GM18867 (cell line): ENCODE data around the gene MYO9A.
"Not testable (repeated sequence)": the region's sequence is repeated elsewhere in the genome, so short reads cannot be mapped to it uniquely, and the experiment has no call there.

Experiments used
- ATAC-seq: cut with Tn5 transposase; IDR thresholded peaks from one replicate; pipeline ENCODE4 v1.9.1; 2021; ENCODE audit warnings: mild to moderate bottlenecking, moderate library complexity; ENCODE audit not compliant: unreplicated experiment

The MYO9A gene

DNA sequence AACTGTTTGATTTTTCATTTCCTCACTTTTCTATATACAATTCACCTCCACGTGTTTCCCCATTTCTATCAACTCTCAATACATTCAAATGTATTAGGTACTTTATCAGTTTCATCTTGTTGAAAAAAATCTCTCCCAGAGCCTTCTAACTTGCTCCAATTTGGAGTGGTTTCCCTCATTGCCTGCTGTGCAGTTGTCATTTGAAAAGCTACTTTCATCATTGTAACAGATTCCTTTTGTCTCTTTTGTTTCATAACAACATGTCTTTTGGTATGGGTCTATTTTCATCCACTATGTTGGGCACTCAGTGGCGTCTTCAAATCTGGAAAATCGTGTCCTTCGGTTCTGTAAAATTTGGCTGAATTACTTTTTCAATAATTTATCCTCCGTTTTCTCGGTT, 232.6 kb downstream of the MYO9A start:
- no peak for ATAC-seq

DNA sequence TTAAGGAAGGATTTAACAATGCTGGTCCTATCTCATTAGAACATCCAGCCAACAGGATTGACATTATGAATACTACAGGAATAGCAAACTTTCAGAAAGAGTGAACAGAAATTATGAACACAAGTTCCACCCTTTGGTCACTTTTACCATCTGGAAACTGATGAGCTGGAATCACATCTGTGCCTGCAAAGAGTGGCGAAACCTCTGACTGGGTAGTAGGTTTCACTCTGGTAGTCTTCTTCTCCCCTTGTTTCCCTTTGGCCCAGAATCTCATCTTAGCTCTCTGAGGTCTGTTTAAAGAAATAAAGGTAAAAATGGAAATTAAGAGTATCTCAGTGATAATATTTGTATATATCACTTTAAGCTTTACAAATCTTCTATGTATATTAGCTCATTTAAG, 234.5 kb downstream of the MYO9A start:
- ATAC-seq: no peak

DNA sequence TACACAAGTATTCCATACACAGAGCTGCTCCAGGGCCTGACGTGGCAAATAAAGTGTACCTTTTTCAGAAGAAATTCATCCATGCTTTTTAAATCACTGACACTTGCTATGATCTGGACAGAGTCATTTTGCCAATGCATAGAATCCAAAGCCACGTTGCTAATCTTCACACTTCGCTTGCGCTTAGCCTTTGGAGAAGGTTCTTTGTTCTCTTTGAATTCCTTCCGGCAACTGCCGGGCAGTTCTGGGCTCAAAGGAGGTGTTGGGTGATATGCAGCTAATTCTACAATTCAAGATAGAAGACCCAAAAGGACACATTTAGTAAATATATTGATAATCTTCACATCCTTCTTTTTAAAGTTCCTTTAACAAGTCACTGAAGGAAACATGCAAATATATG, 237.7 kb downstream of the MYO9A start:
- no peak for ATAC-seq

DNA sequence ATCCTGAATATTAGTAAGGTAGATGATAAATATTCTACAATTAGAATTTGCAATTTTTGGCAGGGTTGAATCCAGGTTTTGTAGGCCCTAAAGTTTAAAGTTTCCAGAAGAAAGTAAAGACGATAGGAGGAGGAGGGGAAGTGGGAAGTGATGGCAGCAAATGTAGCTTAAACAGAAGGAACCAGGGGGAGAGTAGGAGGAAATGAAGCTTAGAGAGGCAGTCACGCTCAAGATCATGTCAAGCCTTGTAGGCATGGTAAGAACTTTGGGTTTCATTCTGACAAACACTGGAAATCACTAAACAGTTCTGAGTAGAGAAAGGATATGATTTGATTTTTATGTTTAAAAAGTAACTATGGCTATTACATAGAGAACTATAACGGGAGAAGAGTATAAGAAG, 243.7 kb downstream of the MYO9A start:
- ATAC-seq: no peak

DNA sequence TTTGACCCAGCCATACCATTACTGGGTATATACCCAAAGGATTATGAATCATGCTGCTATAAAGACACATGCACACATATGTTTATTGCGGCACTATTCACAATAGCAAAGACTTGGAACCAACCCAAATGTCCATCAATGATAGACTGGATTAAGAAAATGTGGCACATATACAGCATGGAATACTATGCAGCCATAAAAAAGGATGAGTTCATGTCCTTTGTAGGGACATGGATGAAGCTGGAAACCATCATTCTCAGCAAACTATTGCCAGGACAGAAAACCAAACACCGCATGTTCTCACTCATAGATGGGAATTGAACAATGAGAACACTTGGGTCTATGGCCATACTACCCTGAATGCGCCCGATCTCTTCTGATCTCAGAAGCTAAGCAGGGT, 259.7 kb downstream of the MYO9A start:
- ATAC-seq: not testable (repeated sequence)

DNA sequence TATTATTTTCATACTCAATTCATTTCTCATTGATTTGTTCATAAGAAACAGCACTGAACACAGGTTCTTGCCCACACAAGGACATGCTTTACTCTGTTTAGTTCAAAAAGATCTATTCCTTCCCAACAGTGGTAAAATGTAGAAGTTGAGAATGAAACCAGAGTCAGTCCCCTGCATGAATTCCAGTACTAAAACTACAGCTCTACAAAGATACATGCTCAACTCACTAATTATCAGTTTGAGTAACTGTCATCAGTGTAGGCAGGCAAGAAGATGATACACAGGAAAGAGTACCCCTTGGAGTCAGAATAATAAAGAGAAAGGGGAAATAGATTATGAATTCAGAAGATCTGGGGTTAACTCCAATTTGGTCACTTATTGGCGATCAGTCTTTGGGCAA, 264.4 kb downstream of the MYO9A start:
- ATAC-seq: no peak

DNA sequence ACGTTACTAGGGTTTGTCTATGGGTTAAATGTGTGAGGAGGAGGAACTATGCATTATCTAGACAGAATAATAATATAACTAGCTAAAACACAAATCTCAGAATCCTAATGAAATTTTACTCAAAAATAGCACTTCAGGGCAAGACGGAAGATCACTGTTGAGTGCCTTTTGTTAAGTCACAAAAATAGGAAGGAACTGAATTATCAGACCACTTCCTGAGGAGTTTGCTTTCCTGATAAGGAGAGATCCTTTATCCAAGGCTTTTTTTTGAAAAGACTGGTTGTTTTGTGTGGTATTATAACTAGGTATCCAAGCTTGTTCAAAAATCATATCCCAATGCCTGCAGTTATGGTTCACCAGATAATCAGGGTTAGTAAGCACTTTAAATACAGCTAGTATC, 273.0 kb downstream of the MYO9A start:
- no peak for ATAC-seq

DNA sequence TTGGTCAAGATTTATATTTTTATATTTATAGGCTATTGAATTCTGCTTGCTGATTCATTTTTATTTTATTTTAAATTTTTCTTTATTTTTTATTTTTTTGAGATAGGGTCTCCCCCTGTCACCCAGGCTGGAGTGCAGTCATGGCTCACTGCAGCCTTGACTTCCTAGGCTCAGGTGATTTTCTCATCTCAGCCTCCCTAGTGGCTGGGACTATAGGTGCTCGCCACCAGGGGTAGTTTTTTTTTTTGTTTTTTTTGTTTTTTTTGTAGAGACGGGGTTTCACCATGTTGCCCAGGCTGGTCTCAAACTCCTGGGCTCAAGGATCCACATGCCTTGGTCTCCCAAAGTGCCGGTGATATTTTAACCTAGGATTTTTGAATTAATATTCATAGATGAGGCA, 276.4 kb downstream of the MYO9A start:
- no peak for ATAC-seq

DNA sequence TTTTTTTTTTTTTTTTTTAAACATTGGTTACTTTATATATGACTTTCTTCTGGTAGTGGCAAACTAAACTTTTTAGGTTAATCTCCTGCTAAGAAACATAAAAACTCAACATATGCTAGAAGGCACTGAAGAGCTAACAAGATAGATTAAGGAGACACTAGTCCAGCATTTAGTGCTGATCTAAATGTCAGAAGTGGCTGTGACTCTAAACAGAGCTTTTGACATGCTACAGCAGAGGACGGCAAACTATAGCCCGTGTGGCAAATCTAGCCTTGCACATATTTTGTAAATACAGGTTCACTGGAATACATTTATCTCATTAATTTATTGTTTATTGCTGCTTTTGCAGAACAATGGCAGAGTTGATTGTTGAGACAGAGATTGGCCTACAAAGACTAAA, 287.0 kb downstream of the MYO9A start:
- no peak for ATAC-seq

DNA sequence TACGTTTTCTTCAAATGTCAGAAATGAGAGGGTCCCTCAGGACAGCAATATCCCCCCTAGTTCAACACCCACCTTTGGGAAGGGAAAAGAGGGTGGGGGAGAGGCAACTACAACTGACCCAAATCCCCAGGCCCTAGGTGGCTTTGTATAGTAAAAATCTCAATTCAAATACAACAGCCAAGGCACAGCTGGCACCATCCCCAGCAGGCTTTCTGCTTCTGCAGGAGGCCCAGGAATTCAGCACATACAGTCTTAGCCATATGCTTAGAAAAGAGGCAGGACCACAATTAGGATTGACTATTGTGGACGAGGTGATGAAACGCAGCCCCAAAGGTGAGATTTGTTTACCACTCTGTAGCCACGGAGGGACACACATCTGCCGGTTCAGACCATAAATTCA, 291.8 kb downstream of the MYO9A start:
- no peak for ATAC-seq

DNA sequence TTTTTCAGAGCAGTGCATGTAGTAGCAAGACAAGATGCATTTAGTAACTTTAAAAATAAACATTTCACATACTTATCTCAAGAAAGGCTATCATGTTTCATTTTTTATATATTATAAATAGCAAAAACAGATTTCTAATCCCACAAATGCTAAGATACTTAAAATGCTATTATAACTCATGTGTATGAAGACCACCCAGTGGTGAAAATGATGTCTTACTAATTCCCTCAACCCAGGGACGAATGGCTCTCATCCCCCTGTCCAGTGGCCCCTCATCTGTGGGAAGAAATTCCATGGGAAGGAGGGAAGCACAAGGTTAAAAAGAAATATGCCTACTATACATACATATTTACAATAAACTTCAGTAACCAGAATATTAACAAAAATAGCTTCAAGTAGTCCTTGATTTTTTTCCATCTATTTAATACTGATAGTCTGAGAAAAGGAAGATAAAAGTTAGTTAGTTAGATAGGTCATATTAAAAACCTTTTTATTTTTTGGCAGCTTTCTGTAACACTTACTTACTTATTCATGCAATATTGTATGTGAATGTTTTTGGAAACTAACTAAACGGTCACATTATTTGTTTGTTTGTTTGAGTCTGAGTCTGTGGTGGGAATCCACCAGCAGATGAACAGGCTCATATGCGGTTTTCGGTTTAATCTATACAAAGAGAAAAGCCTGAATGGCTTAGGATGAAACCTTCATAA, 292.8 kb downstream of the MYO9A start:
- no peak for ATAC-seq

DNA sequence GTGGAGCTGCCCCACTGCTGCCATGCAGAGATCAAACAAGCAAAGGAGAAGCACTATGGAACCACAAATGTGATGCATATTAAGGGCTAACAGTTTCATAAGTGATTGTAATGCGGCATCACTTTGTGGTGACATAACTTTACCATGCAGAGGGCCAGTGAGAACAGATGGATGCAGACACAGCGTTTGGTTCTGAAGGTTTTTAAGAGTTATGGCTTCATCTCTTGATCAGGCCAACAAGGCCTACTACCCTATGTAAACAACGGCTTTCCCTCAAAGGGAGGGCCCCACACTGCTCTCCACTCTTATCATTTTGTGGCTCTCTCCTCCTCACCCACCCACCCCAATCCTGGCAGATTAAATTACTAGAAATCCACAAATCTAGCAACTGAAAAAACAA, 294.1 kb downstream of the MYO9A start:
- no peak for ATAC-seq

DNA sequence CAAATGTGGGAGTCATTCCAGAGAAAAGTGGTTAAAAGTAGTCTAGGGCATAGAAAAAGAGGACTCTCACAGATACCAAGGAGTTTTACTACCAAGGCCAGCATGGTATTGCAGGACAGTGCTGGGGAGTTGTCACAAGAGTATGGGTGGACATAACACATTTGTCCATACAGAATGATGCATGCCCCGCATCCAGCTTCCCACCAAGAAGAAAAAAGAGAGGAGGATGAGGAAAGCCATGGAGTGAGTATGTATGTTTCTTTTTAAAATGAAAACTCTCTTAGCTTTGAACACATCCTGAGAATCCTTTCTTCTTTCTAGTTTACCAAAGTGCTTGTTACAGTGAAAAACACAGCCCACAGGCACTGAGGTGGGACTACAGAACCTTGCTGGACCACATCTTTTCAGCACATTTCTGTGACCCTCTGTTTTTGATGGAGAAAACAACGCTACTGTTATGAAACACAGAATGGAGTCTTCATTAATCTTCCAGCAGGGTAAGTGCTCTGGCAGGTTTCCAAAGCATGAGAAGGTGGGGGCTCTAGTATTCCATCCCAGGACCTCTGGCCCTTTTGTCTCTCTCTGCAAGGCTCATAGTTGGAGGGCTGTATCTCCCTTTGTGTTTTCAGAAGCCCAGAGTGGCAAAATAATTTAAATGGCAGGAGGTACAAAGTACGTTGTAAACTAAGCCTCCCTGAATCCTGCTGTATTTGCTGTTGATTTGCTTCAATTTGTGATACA, 294.9 kb downstream of the MYO9A start:
- no peak for ATAC-seq

DNA sequence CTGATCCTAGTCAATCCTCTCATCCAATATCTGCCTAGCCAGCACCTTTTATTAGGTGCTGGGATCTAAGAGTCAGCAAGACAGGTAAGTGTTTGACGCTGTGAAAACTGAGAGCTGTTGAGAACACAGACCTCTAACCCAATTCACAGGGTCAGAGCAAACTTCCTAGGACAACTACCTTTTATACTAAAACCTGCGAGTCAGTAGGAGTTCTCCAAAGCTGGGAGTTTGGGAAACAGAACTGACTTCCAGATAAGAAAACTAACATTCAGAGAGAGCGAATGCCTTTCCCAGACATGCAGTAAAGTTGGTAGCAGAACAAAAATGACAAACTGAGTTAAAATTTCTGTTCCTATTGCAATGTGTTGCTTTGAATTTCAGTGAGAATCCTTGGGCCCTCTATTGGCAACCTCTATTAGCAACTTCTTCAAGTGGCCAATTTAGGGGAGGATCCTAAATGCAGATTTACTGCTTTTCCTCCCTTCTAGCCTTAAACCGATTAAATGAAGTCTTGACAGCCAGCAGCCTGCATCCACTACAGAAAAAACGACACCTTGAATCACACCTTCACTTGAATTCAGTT, 296.3 kb downstream of the MYO9A start:
- ATAC-seq: no peak

DNA sequence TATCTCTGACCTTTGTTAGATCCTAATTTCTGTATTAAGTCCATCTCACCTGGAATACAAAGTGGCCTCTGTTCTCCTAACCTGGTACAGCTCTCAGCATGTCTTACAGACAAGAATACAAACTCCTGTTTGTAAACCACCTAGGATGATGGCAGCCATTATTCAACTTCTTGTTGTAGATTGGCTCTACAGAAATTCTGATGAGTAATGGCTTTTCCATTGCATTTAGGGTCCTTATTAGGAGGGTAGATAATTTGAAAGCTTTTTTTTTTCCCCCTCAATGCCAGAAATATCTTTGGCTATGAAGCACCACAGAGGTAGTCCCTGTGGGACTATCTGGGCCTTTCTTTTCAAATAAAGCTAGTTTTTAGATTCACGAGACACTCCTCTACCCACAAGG, 297.8 kb downstream of the MYO9A start:
- no peak for ATAC-seq

DNA sequence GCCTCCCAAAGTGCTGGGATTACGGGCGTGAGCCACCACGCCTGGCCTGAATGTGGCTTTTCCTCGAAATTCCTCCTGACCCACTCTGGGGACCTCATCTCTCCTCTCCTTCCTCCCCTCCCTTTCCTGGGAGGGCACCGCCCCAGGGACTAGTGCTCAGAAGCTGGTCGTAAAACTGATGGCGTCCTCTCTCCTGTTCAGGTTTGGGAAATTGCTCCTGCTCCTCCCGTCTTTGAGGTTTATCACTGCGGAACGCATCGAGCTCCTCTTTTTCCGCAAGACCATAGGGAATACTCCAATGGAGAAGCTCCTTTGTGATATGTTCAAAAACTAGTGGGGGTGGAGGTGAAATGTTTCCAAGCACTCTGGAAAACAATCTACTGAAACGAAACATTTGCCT, 300.6 kb downstream of the MYO9A start:
- ATAC-seq: no peak

DNA sequence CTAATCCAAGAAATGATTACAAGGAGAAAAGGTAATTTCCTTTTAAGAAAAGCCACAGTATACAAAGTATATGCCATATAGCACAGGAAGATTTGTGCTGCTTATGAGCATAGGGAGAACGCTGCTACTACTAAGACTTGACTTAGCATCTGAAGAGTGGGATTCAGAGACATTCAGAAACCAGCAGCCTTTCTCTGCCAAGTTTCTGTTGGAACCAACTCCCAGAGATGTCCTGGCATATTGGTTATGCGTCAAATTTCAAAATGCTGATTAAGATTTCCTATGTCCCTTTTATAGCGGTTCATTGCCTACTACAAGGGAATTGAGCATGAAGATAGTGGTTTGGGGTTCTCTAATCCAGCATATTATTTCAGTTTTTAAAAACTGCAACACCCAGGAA, 302.6 kb downstream of the MYO9A start:
- no peak for ATAC-seq

DNA sequence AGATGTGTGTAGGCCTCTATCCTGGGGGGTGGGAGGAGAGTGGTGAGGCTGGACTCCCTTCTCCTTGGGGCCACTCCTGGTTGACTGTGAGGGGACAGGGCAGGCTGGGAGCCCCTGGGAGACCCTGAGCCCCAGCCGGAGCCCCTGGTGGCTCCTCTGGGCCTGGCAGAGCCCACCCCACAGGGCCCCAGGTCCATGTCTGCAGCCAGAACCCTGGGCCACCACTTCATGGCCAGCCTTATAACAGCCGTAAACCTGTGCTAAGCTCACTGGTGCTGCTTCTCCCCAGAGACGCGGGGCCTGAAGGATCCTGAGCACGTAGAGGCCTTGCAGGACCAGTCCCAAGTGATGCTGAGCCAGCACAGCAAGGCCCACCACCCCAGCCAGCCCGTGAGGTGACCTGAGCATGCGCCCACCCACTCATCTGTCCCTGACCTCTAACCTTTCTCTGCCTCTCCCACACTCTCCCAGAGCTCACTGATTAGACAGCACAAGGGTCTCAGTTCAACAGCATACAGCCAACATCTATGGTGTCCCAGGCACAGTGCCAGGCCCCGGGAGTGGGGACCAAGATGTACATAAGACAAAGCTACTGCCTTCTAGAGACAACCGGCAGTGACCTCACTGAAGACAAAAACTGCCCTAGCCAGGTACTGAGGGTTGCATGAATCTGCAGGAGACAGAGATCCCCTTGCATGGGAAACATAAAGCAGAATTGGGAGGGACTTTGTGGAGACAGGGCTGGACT, 304.1 kb downstream of the MYO9A start:
- ATAC-seq: no peak

DNA sequence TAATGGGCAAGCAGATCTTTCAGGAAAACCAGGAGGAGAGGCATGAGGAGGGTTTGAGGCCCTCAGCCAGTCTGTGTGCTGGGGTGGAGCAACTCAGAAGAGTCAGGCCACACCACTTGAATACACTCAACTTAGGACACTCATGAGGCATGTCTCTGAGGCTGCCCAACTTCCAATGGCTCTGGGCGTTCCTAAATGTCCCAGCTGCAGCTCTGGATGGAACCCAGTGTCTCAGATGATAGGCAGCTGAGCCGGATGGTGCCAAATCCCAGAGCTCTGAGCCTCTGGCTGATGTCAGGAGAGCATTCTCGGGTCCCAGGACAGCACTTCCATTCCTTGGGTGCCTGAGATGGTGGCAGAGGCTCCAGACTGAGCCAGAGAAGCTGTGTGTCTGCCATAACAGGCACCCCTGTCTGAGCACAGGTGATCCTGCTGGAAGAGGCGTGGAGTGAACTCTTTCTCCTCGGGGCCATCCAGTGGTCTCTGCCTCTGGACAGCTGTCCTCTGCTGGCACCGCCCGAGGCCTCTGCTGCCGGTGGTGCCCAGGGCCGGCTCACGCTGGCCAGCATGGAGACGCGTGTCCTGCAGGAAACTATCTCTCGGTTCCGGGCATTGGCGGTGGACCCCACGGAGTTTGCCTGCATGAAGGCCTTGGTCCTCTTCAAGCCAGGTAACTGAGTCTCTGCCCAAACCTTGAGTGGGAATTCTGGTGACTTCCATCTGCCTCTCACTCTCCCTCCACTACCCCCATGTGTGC, 304.8 kb downstream of the MYO9A start:
- ATAC-seq: no peak

DNA sequence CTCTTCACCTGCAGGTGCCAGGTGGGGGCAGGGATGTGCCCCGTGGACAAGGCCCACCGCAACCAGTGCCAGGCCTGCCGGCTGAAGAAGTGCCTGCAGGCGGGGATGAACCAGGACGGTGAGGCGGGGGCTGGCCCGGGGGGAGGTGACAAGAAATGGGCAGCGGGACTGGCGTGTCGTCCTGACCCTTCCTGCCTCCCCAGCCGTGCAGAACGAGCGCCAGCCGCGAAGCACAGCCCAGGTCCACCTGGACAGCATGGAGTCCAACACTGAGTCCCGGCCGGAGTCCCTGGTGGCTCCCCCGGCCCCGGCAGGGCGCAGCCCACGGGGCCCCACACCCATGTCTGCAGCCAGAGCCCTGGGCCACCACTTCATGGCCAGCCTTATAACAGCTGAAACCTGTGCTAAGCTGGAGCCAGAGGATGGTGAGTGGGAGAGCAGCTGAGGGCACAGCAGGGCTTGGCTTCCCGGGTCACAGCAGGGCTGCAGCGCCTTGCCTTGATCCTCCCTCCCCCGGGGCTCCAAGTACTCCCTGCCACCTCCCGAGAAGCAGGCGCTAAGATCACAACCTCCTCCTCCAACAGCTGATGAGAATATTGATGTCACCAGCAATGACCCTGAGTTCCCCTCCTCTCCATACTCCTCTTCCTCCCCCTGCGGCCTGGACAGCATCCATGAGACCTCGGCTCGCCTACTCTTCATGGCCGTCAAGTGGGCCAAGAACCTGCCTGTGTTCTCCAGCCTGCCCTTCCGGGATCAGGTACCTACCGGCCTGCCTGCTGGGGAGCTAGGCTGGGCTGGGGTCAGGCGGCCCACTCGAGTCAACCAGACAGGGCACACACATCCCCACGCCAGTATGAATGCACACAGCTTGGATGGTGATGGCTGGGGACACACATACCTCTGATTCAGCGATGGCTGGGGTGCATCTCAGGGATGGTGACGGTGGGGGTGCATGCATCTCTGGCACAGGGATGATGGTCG, 305.9 kb downstream of the MYO9A start:
- no peak for ATAC-seq
